Stimulated activated CD8-positive, alpha-beta memory T cell treated with anti-CD3 and anti-CD28 coated beads, Interleukin-7, amount 100 ng/mL, for 24 hours (primary cell): ENCODE results near the gene LIF.
"Not testable (repeated sequence)": the region's sequence is repeated elsewhere in the genome, so short reads cannot be mapped to it uniquely, and the experiment has no call there.

Experiments
- DNase-seq: peaks from one replicate; pipeline ENCODE4 v3.0.0-alpha.2; 2020; ENCODE audit warnings: low read depth

The LIF gene

DNA sequence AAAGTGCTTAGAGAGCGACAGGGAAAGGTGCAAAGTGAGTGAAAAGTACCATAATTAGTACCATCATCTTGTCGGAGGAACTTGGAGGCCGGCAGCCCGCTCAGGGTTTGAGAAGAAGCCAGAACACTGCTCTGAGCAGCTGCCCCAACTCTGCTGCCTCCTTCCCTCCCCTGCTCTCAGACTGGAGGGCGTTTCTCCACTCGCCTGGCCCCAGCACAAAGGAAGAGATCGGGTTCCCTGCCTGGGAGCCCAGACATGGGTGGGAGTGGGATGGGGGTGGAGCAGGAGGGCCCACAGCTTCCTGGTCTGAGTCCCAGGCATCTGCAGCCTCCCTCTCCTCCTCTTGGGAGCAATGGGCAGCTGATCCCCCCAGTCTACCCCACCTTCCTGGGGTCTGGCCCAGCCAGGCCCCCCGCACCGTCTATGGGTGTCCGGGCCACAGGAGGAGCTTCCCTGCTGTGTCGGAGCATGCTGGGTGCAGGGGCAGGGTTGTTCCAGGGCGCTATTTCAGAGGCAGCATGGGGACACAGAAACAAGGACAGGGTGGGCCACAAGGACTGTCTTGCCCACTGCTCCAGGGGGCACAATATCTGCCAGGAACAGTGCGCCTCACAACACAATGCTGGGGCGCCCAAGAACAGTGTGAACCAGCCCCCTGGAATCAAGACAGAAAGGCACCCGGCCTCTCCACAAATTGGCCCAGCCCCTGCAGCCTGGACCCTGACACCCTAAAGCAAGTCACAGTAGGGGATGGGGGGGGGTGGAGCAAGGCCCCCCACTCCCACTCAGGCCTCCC, 4.8 kb downstream of the LIF start:
- no peak for DNase-seq

GRCh38 chr22:30240541-30241417, 5.8 kb downstream of the LIF start:
- no peak for DNase-seq

- DNase-seq: no peak
These were observed 6.8 kb downstream of the LIF start for GRCh38 chr22:30239488-30240405.

DNA sequence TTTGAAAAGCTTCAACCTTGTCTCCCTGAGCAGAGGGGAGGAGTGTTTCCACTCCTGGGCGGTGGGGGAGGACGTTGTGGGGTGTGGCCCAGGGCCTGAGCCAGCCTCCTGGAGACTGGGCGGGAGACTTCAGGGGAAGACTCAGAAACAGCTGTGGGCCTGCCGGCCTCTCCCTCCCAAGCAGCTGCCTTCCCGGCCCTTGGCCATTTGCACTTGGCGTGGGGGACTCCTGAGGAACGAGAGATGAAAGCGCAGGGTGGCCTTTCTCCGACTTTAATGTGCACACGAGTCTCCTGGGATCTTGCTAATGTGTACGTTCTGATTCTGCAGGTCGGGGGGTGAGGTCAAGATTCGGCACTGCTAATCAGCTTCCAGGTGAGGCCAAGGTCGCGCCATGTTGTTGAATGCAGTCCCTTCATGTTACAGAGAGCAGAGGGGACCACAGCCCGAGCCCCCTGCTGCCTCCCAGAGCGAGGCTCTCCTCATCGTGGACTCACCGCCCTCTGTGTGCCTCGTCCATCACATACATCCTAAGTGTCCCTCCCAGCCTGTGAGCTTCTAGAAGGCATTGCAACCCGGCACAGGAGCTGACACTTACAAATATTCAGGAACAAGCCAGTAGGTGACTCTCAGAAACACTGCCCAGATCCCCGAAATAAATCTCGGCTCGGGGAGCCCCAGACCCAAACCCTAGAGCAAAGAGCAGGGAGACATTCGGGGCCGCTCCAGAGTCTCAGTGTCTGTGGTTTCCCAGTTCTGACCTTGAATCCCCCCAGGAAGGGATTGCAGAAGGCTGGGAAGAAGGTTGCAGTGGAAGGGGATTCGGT, 7.7 kb downstream of the LIF start:
- no peak for DNase-seq

DNA sequence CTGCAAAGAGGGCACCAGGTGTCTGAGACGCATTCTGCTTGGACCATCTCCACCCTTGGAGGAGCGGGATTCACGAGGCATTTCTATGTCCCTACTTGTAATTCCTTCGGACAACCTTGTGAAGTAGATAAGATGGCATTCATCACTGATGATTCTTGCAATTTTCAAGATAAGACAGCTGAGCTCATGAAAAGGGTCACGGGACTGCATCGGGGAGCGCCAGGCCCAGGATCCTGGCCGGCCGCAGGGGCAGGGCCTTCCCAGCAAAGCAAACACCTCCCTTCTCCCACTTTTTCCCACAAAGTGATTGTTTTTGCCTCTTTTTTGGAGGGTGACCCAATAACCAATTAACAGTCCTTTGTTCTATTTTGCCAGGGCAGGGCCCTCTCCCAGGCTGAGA, 8.4 kb downstream of the LIF start:
- DNase-seq: no peak

- no peak for DNase-seq
These were observed 9.7 kb downstream of the LIF start for GRCh38 chr22:30236875-30237274.

DNA sequence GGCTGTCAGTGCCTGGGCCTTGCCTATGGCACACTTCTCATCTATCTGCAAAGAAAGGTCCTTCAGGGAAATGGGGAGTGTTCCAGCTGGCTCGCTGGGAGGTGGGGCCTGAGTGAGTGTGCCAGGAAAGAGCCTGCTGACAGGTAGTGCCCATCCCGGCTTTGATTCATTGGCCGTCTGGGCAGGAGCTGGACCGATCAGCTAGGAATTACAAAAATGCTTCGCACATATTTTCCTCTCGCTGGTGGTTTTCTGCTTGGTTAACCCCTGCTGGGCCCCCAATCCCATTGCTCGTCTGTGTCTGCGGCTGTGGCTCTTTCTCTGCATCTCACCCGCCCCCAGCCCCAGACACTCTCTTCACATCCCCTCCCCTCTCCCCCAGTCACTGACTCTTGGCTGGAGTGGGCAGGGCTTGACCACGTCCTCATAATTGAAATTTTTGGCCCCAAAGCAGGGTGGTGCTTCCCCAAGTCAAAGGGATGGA, 10.8 kb downstream of the LIF start:
- DNase-seq: no peak

GRCh38 chr22:30234786-30235470, 11.6 kb downstream of the LIF start:
- no peak for DNase-seq

GRCh38 chr22:30234325-30234724, 12.2 kb downstream of the LIF start:
- not testable (repeated sequence) for DNase-seq

- no peak for DNase-seq
These were observed 13.0 kb downstream of the LIF start for GRCh38 chr22:30233582-30233981.

DNA sequence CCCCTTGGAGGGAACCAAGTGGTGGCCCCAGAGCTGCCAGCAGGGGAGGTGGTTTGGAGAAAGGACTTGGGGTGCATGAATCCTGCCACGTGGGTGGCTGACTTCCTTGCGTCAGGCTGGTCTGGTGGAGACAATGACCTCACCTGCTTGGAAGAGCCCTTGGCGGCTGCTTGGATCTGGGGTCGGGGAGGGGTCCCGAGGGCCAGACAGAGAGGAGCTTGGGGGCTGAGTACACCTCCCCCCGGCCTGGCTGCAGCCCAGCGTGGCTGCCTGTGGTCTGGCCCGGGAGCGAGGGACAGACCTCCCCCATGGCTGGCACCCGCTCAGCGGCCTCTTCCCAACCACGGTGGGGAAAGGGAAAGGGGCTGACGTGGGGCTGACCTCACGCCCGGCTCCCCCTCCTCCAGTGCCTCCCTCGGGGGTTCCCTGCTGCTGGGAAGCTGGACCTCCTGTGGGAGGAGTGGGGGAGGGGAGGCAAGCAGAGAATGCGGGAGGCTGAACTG, 13.8 kb downstream of the LIF start:
- DNase-seq: no peak

DNA sequence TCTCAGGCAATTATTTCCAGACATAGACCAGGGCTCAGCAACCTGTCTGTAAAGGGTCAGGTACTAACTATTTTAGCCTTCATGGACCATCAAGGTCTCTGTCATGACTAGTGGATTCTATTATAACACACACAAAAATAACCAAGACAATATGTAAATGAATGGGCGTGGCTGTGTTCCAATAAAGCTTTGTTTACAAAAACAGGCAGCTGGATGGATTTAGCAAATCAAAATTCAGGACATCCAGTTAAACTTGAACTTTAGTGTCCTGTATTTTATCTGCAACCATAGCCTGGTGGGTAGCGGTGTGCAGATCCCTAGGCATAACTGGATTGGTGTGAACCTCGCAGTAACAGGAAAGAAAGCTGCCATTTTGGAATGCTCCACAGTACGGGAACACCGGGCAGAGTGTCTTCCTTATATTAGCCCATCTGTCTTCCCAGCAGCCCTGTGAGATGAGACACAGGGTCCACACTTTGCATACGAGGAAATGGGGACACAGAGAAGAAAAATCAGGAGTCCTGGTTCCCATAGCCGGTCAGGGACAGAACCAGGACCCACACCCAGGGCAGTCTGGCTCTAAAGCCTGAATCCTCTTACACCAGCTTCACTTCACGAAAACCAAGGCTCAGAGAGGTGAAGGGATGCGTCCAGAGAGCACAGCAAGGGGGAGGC, 15.6 kb downstream of the LIF start:
- no peak for DNase-seq

- DNase-seq: no peak
These were observed 16.2 kb downstream of the LIF start for GRCh38 chr22:30230330-30230729.

- no peak for DNase-seq
These were observed 17.8 kb downstream of the LIF start for GRCh38 chr22:30228509-30229359.

- no peak for DNase-seq
These were observed 18.9 kb downstream of the LIF start for GRCh38 chr22:30227438-30228228.

DNA sequence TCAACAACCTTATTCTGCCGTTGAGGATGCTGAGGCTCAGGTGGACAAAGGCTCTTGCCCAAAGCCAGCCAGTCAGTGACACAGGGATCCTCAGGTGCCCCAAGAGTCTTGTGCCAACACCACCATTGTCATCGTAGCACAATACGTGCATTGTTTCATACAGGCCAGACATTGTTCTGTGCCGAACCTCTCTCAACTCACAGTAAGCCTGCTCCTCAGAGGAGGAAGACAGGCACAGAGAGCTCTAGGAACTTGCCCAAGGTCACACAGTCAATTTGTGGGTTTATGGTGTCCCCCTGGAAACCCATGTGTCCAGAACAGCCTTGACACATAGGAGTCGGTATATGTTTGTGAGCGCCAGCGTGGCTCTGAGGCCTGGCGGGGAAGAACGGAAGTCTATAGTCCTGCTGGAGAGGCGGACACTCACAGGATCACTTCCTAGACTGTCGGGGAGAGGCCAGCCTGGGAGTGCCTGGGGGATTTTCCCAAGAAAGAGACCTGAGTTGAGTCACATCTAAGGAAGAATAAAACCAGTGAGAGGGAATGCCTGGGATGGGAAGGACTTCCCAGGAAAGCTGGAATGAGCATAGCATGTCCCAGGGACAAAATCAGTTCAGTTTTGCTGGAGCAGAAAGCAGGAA, 20.2 kb downstream of the LIF start:
- no peak for DNase-seq

DNA sequence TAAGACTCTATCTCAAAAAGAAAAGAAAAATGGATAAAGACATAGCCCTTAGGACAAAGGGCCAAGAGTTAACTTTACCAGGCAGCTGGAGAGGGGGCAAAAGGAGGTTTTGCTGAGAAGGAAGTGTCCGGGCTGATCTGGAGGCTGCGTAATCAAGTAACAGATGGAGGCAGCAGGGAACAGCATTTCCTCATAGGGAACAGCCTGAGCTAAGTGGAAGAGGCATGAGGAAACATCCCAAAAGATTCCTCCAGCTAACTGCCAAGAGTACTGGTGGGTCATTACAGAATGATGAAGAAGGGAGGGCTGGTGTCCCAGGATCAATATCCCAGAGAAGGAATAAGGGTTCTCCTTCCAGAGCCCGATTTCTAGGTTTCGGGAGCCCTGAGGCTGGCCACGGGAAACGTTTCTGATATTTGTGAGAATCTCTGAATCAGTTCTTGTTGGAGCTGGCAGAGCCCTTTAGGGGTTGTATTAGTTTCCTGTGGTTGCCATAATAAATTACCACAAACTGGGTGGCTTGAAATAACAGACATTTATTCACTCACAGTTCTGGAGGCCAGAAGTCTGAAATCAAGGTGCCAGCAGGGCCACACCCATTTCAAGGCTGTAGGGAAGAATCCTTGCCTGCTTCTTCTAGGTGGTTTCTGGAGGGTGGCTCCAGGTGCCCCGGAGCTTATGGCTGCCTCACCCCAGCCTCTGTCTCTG, 21.2 kb downstream of the LIF start:
- no peak for DNase-seq
